ENCODE data around the gene IRF7.

DNA sequence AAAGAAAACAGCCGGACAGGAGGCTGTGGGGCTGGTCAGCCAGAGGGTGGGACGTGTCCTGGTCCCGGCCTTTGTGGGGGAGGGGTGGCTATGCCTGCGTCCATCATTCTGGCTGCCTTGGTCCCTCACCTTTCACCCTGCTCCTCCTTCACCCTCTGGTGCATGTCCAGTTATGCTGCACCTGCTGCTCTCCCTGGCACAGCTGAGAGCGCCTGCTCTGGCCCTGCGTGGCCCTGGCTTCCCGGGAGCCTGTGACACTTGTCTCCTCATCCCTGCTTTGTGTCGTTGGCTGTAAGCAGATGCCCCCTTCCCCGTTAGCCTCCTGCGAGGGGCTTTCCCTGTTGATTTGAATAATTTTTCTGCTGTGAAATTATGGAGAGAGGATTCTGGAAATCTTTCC, 22.8 kb downstream of the IRF7 start:
- no peak for TF ChIP-seq POLR2A (IDR thresholded peaks at IDR 0.05)
- TF ChIP-seq, protein P1, sequence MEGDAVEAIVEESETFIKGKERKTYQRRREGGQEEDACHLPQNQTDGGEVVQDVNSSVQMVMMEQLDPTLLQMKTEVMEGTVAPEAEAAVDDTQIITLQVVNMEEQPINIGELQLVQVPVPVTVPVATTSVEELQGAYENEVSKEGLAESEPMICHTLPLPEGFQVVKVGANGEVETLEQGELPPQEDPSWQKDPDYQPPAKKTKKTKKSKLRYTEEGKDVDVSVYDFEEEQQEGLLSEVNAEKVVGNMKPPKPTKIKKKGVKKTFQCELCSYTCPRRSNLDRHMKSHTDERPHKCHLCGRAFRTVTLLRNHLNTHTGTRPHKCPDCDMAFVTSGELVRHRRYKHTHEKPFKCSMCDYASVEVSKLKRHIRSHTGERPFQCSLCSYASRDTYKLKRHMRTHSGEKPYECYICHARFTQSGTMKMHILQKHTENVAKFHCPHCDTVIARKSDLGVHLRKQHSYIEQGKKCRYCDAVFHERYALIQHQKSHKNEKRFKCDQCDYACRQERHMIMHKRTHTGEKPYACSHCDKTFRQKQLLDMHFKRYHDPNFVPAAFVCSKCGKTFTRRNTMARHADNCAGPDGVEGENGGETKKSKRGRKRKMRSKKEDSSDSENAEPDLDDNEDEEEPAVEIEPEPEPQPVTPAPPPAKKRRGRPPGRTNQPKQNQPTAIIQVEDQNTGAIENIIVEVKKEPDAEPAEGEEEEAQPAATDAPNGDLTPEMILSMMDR (IDR thresholded peaks at IDR 0.05): no peak
